GM20431 (cell line): Measurements from ENCODE around the gene IQCN.

Experiments
- in situ Hi-C: fragments of 300-500 bp; cut with MseI, MboI; formaldehyde crosslinking; loops from one replicate; pipeline ENCODE4 v1.15.0; 2020; ENCODE audit warnings: low sequenced_read_pairs; ENCODE audit not compliant: unreplicated experiment

Gene IQCN

DNA sequence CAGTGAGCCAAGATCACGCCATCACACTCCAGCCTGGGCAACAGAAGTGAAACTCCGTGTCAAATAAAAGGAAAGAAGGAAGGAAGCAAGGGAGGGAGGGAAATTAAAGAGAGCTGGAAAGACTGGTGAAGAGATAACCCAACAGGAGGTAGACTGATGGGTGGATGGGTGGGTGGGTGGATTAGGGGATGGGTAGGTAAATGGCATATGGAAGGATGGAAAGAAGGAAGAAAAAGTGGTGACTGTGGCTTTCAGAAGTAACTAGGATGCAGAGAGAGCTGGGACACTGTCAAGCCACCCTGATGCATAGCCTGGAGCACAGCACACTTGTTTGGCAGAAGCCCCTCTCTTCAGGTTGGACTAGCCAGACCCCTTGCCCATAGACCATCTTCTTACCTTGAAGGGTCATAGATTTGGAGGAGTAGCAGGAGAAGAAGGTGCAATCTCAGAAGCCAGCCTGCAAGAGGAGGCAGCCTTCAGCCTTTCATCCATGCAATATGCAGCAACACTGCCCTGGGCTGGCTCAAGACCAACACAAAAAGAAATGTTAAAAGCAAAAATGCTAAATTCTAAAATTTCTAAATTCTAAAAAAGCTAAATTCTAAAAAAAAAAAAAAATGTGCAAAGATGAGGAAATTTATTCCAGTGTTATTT lies 5.1 kb downstream of the IQCN start:
- in situ Hi-C loops: no loop called here

GRCh38 chr19:18266771-18267686 lies 7.2 kb downstream of the IQCN start:
- in situ Hi-C loops: no loop called here

DNA sequence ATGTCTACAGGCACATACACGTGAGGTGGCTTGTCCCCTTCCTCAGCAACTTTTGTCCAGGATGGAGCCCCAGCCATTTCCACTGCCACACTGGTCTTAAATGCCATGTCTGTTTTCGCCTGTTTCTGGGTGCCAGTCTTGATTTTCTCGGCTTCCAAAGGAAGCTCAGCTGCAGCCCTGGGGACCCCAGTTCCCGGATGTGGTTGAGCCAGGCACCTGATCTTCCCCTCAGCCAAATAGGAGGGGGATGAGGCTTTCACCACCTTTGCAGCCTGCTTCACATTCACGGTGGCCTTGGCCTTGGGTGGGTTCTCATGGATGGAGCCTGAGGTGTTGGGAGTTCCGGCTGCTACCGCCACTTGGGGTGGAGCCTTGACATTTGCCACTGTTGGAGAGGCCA lies 8.7 kb downstream of the IQCN start:
- in situ Hi-C loops: no loop called here

GRCh38 chr19:18264971-18265540 lies 9.2 kb downstream of the IQCN start:
- in situ Hi-C loops: no loop called here

GRCh38 chr19:18264137-18264854 lies 10.0 kb downstream of the IQCN start:
- in situ Hi-C loops: no loop called here

DNA sequence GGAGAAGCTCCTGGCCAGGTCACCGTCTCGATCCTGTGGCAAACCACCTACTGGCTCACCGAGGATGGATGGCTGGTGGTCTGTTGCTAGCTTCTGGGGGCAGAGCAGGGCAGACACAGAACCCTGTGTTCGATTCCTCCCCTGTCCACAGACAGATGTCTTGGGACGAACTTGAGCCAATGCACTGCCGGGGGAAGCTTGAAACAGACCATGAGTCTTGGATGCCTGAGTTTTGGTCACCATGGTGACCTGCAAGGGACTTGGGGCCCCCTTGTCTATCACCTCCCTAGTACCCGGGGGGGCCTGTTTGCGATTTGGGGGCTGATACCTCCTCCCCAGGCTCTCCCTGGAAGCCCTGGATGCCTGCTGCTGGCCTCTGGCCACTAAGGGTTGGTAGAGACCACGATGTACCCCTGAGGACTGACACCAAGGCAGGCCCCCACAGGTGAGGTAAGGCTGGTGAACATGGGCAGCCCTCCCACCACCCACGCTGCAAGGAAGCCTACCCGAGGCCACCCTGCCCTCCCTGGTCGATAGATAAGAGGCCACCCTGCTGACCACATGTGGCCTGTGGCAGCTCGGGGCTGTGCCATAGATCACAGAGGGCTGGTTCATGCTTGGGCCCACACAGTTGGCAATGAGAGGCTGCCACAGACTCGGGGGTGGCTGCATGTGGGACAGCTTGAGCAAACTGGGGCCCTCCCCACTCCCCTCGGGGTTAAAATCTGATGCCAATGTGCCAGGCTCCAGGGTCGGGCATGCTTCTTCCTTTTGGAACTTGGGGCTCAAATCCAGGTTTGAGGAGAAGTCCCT lies 10.7 kb downstream of the IQCN start:
- in situ Hi-C loops: no loop called here

- in situ Hi-C loops: no loop called here
These were observed 11.3 kb downstream of the IQCN start for GRCh38 chr19:18262917-18263316.

GRCh38 chr19:18262144-18262543 lies 12.1 kb downstream of the IQCN start:
- in situ Hi-C loops: no loop called here

GRCh38 chr19:18261474-18261873 lies 12.8 kb downstream of the IQCN start:
- in situ Hi-C loops: no loop called here

DNA sequence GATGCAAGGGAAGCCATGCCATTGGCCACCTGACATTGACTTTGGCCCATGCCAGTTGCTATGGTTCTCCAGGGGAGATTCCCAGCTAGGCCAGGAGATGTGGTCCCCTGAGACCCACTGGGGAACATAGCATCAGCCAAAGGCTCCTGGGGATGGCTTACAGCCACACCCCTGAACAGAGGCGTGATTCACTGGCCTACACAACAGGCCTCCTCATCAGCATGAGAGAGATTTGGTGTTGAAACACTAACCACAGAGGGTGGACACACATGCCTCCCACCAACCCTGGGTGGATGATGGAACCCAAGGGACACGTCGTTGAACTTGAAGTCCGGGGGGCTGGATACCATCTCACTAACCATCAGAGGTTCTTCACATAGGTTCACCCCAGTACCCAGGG lies 14.4 kb downstream of the IQCN start:
- in situ Hi-C loops: no loop called here

DNA sequence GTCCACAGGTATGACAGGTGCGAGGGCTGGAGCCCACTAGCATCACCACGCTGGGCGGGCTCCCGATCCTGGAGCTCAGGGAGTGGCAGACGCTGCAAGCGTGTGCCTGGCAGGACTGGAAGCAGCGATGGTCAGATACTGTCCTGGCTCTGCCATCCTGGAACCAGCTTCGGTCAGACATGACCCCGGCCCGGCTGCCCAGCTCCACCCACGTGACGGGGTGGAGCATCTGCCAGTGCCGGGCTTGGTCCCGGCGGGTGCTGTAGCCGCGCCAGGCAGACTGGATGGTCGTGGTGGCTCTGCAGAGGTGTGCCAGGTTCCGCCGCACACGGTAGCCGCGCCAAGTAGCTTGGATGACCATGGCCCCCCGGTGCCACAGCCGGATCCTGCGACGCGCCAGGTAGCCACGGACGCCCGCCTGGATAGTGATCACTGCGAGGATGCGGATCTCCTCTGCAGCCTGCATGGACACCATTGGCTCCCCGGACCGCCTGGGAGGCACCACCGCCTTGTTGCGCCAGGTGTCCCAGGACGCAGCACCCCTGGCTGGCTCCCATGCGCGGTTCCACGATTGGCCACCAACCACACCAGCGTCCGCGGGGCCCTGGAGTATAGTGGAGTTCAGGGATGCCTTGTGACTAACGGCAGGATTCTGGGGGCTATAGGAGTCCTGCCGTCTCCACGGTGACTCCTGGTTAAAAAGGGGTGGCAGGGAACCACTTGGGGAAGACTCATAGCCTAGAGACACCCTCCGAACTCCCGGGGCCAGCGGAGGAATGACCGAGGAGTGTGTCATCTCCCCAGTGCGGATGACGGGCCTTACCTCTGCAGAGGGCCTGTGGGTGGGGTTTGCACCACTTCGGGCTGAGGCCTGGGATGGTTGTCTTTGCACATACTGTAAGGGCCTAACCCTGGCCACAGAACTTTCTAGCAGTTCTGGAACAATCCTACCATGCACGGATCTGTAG lies 16.5 kb downstream of the IQCN start:
- in situ Hi-C loops: no loop called here

- in situ Hi-C loops: no loop called here
These were observed 19.4 kb downstream of the IQCN start for GRCh38 chr19:18254546-18255503.

DNA sequence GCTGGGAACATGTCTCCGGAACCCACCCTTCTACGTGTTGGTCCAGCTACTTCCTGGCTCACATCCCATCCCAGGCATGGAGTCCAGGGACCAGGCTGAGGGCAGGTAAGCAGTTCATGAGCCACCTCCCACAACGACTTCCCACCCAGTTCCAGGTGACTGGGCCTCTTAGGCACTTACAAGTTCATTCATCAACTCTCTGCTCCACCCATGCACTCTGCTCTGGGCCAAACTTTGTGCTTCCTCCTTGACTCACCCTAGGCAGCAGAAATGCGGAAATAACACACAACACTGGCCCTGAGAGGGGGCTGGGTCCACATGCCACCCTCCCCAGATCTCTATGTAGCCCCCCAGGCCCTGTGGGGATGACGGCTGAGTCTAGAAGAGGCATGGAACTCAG lies 20.5 kb downstream of the IQCN start:
- in situ Hi-C loops: no loop called here

GRCh38 chr19:18253130-18253529 lies 21.1 kb downstream of the IQCN start:
- in situ Hi-C loops: no loop called here

GRCh38 chr19:18252370-18252717 lies 21.9 kb downstream of the IQCN start:
- in situ Hi-C loops: no loop called here

DNA sequence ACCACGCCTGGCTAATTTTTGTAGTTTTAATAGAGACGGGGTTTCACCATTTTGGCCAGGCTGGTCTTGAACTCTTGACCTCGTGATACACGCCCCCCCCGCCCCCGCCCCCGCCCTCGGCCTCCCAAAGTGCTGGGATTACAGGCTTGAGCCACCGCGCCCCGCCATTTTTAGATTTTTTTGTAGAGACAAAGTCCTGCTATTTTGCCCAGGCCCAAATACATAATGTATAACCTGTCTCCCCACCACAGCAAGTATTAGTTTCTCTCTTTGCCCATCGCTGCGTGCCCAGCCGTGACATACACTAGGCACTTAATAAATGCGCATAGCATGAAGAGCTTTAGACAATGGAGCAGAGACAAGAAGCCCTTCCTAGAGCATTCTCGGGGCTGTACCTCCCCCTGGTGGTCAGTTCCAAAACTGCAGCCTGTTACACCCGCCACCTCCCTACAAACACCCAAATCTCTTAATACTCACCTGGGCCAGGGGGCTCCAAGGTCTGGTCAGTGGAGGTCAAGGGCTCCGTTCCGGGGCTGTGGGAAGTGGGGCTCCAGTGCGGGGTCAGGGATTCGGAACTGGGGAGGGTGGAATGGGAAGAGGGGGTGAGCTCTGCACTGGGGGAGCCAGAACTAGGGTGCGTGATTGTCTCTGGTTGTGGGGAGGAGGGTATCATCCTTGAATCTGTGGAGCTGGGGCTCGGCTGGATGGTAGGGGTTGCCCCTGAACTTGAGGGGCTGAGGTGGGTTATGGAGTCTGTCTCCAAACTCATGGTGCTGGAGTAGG lies 22.5 kb downstream of the IQCN start:
- in situ Hi-C loops: no loop called here

DNA sequence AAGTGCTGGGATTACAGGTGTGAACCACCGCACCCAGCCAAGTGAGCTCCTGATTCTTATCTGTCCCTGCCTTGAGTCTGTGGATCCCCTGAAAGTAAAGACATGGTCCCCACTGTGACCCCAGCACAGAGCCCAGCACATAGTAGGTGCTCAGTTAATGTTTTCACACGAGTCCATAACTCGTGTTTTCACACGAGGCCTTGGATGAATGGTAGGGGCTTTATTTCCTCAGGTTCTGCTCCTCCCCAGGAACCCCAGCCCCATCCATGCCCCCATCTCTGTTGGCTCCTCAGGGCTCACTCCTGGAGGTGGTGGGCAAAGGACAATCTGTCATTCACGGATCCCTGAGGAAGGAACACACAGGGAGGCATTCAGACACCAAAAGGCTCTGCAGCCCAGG lies 24.4 kb downstream of the IQCN start:
- in situ Hi-C loops: no loop called here
